ENCODE measurements around the gene ADCY4.
A peak's percentile ranks its signal among the peaks of the same experiment; 100 is the strongest.
"Not testable (repeated sequence)": the region's sequence is repeated elsewhere in the genome, so short reads cannot be mapped to it uniquely, and the experiment has no call there.

The ADCY4 gene

GRCh38 chr14:24330973-24331674, 3.7 kb downstream of the ADCY4 start:
- Histone ChIP-seq H3K36me3 (ENCODE audit: low read depth) (no peaks in the 10 kb centered on the region), H3K9me3 (ENCODE audit: severe bottlenecking) (no peaks in the 10 kb centered on the region), H3K27ac (ENCODE audit: poor library complexity, severe bottlenecking) (no peak overlapping the region), H3K4me1 (ENCODE audit: insufficient read depth, poor library complexity, severe bottlenecking) (peaks cover 3% of the 10 kb centered on the region), H3K4me3 (ENCODE audit: severe bottlenecking) (no peak overlapping the region), H3K27me3 (ENCODE audit: insufficient read depth, poor library complexity, severe bottlenecking) (peaks cover 23% of the 10 kb centered on the region)
- DNase-seq (ENCODE audit: low spot score) = no peak
- TF ChIP-seq CTCF (IDR thresholded peaks at IDR 0.05; ENCODE audit: poor library complexity, severe bottlenecking) = no peak
- no peak for ATAC-seq (ENCODE audit: low read depth)

GRCh38 chr14:24329736-24330135, 5.1 kb downstream of the ADCY4 start:
- Histone ChIP-seq H3K4me1 (ENCODE audit: insufficient read depth, poor library complexity, severe bottlenecking) (peaks cover 3% of the 10 kb centered on the region), H3K9me3 (ENCODE audit: severe bottlenecking) (no peaks in the 10 kb centered on the region), H3K27me3 (ENCODE audit: insufficient read depth, poor library complexity, severe bottlenecking) (peaks cover 19% of the 10 kb centered on the region), H3K27ac (ENCODE audit: poor library complexity, severe bottlenecking) (no peak overlapping the region), H3K4me3 (ENCODE audit: severe bottlenecking) (no peak overlapping the region), H3K36me3 (ENCODE audit: low read depth) (no peaks in the 10 kb centered on the region)
- no peak for TF ChIP-seq CTCF (IDR thresholded peaks at IDR 0.05; ENCODE audit: poor library complexity, severe bottlenecking)
- ATAC-seq (ENCODE audit: low read depth) = no peak
- DNase-seq (ENCODE audit: low spot score) = no peak

GRCh38 chr14:24329073-24329663, 5.7 kb downstream of the ADCY4 start:
- DNase-seq (ENCODE audit: low spot score) (no peak), ATAC-seq (ENCODE audit: low read depth) (no peak)
- no peak for TF ChIP-seq CTCF (IDR thresholded peaks at IDR 0.05; ENCODE audit: poor library complexity, severe bottlenecking)
- no peaks in the 10 kb centered on the region for H3K36me3 ChIP-seq (ENCODE audit: low read depth)
- H3K27ac ChIP-seq (ENCODE audit: poor library complexity, severe bottlenecking) = no peak overlapping the region
- H3K9me3 ChIP-seq (ENCODE audit: severe bottlenecking) = no peaks in the 10 kb centered on the region
- peaks cover 13% of the 10 kb centered on the region for H3K27me3 ChIP-seq (ENCODE audit: insufficient read depth, poor library complexity, severe bottlenecking)
- H3K4me1 ChIP-seq (ENCODE audit: insufficient read depth, poor library complexity, severe bottlenecking) = peaks cover 3% of the 10 kb centered on the region
- no peak overlapping the region for H3K4me3 ChIP-seq (ENCODE audit: severe bottlenecking)

GRCh38 chr14:24327914-24328313, 7.0 kb downstream of the ADCY4 start:
- not testable (repeated sequence) for DNase-seq (ENCODE audit: low spot score); H3K27ac ChIP-seq (ENCODE audit: poor library complexity, severe bottlenecking); H3K27me3 ChIP-seq (ENCODE audit: insufficient read depth, poor library complexity, severe bottlenecking); H3K4me3 ChIP-seq (ENCODE audit: severe bottlenecking); ATAC-seq (ENCODE audit: low read depth); H3K36me3 ChIP-seq (ENCODE audit: low read depth); H3K4me1 ChIP-seq (ENCODE audit: insufficient read depth, poor library complexity, severe bottlenecking); H3K9me3 ChIP-seq (ENCODE audit: severe bottlenecking)
- peak; percentile 88 for TF ChIP-seq CTCF (IDR thresholded peaks at IDR 0.05; ENCODE audit: poor library complexity, severe bottlenecking)

- H3K27me3 ChIP-seq (ENCODE audit: insufficient read depth, poor library complexity, severe bottlenecking) = no peaks in the 10 kb centered on the region
- H3K9me3 ChIP-seq (ENCODE audit: severe bottlenecking) = no peaks in the 10 kb centered on the region
- DNase-seq (ENCODE audit: low spot score) = no peak
- ATAC-seq (ENCODE audit: low read depth) = no peak
- H3K4me3 ChIP-seq (ENCODE audit: severe bottlenecking) = no peak overlapping the region
- H3K4me1 ChIP-seq (ENCODE audit: insufficient read depth, poor library complexity, severe bottlenecking) = no peaks in the 10 kb centered on the region
- H3K27ac ChIP-seq (ENCODE audit: poor library complexity, severe bottlenecking) = no peak overlapping the region
- no peak for TF ChIP-seq CTCF (IDR thresholded peaks at IDR 0.05; ENCODE audit: poor library complexity, severe bottlenecking)
- H3K36me3 ChIP-seq (ENCODE audit: low read depth) = no peaks in the 10 kb centered on the region
Observed at GRCh38 chr14:24327303-24327702, 7.6 kb downstream of the ADCY4 start.
